B cell (primary cell): ENCODE measurements around the gene PRSS16. TPM values are rescaled to one million over a fixed set of nuclear protein-coding genes. Genes with fewer than 3 reads are reported as not detected.

Experiments
- ATAC-seq: fragments of 200-7000 bp; cut with Tn5 transposase; one replicate; pipeline ENCODE4 v1.10.0; 2021; ENCODE audit warnings: low read depth, mild to moderate bottlenecking, moderate number of reproducible peaks, moderate library complexity
- CTCF ChIA-PET: fragments of 350-600 bp; sonication (Branson Sonifier 250); formaldehyde crosslinking; loops from one replicate; lab custom pipeline; 2021; ENCODE audit warnings: antibody characterized with exemption, inconsistent platforms; lab: Charles Lee
- POLR2A ChIA-PET: fragments of 350-600 bp; sonication (Branson Sonifier 250); formaldehyde crosslinking; loops from one replicate; lab custom pipeline; 2021; ENCODE audit warnings: antibody characterized with exemption; lab: Charles Lee
- DNase-seq: peaks from one replicate; pipeline ENCODE4 v3.0.0; 2013
- H2AFZ ChIP-seq: 2 replicates; pipeline ENCODE4 v1.6.1; 2012; ENCODE audit warnings: mild to moderate bottlenecking, low read depth, low read length; ENCODE audit not compliant: insufficient read depth, poor library complexity, severe bottlenecking
- H3K27ac ChIP-seq, 2 donors: 1 replicate in 1 of 2; 2 replicates in 1 of 2; pipeline ENCODE4 v1.5.1; 2012 to 2013; ENCODE audit warnings: low read length in 2 of 2, mild to moderate bottlenecking in 2 of 2, moderate library complexity in 1 of 2
- H3K27me3 ChIP-seq, 4 experiments: fragments of 200-600 bp in 1 of 4; sonication (generic) in 1 of 4; replicated peaks in 1 of 4; 1 replicate in 2 of 4; 2 replicates in 2 of 4; pipeline versions ENCODE4 v1.6.1 to v1.7.0; 2013 to 2016; ENCODE audit warnings: low read length in 3 of 4, mild to moderate bottlenecking in 2 of 4, mixed read lengths in 1 of 4, moderate library complexity in 1 of 4; ENCODE audit not compliant: insufficient read depth in 4 of 4, control insufficient read depth in 3 of 4; ENCODE audit errors: control extremely low read depth in 1 of 4
- H3K36me3 ChIP-seq, 2 experiments: replicated peaks in 1 of 2; 1 replicate in 1 of 2; 2 replicates in 1 of 2; pipeline versions ENCODE4 v1.6.1 to v1.7.1; 2013; ENCODE audit warnings: low read length in 1 of 2; ENCODE audit not compliant: insufficient read depth in 2 of 2, control insufficient read depth in 1 of 2; ENCODE audit errors: control extremely low read depth in 1 of 2, extremely low read depth in 1 of 2
- H3K4me1 ChIP-seq, 2 donors: fragments of 200-600 bp in 1 of 2; sonication (generic) in 1 of 2; 1 replicate in 1 of 2; 2 replicates in 1 of 2; pipeline versions ENCODE4 v1.5.1 to v1.6.1; 2013 to 2017; ENCODE audit warnings: low read length in 2 of 2; ENCODE audit not compliant: control insufficient read depth in 2 of 2, insufficient read depth in 2 of 2
- H3K4me2 ChIP-seq: replicated peaks from 2 replicates; pipeline ENCODE3; 2012; ENCODE audit warnings: mild to moderate bottlenecking, low read depth, low read length; ENCODE audit not compliant: poor library complexity, severe bottlenecking
- H3K4me3 ChIP-seq, 5 experiments: fragments of 200-600 bp in 1 of 5; sonication (generic) in 1 of 5; 1 replicate in 3 of 5; 2 replicates in 2 of 5; pipeline versions ENCODE4 v1.5.1 to v1.7.0; 2011 to 2016; ENCODE audit warnings: low read length in 4 of 5, mild to moderate bottlenecking in 4 of 5, low read depth in 2 of 5, control low read depth in 1 of 5, moderate library complexity in 1 of 5; ENCODE audit not compliant: insufficient read depth in 1 of 5; ENCODE audit errors: control extremely low read depth in 1 of 5, extremely low read depth in 1 of 5
- H3K79me2 ChIP-seq: fragments of 200-600 bp; sonication (generic); one replicate; pipeline ENCODE4 v1.6.0; 2016; ENCODE audit warnings: low read length; ENCODE audit not compliant: control insufficient read depth, insufficient read depth
- H3K9ac ChIP-seq: fragments of 200-600 bp; sonication (generic); 2 replicates; pipeline ENCODE4 v1.6.1; 2017; ENCODE audit warnings: mild to moderate bottlenecking, low read length, moderate library complexity
- H3K9me3 ChIP-seq, 3 donors: one replicate each; pipeline versions ENCODE4 v1.6.1 to v1.7.1; 2013; ENCODE audit warnings: low read length in 2 of 3; ENCODE audit not compliant: control insufficient read depth in 2 of 3, insufficient read depth in 1 of 3; ENCODE audit errors: control extremely low read depth in 1 of 3
- H4K20me1 ChIP-seq: 2 replicates; pipeline ENCODE4 v1.6.0; 2012; ENCODE audit warnings: mild to moderate bottlenecking, low read length; ENCODE audit not compliant: insufficient read depth, control insufficient read depth, poor library complexity, severe bottlenecking
- H3K27ac Mint-ChIP-seq: one replicate; pipeline ENCODE4 v1.8.0; 2021; ENCODE audit warnings: mixed read lengths
- H3K27me3 Mint-ChIP-seq: one replicate; pipeline ENCODE4 v1.8.0; 2021; ENCODE audit warnings: mixed read lengths
- H3K4me1 Mint-ChIP-seq: one replicate; pipeline ENCODE4 v1.8.0; 2021; ENCODE audit warnings: mixed read lengths
- H3K4me3 Mint-ChIP-seq: one replicate; pipeline ENCODE4 v1.8.0; 2021; ENCODE audit warnings: mixed read lengths
- H3K9me3 Mint-ChIP-seq: one replicate; pipeline ENCODE4 v1.8.0; 2022; ENCODE audit warnings: mixed read lengths; ENCODE audit not compliant: insufficient read depth
- EZH2 ChIP-seq: IDR thresholded peaks from 2 replicates; pipeline ENCODE4 v1.6.1; 2012; ENCODE audit warnings: borderline replicate concordance, low read depth, mild to moderate bottlenecking, moderate library complexity, low read length; ENCODE audit not compliant: insufficient read depth, poor library complexity, severe bottlenecking
- WGBS: methylation state at CpG from one replicate; pipeline ENCODE4 v1.1.5; 2013; ENCODE audit warnings: missing lambda C conversion rate; ENCODE audit not compliant: insufficient coverage; 5-methylcytosine and 5-hydroxymethylcytosine counted together
- intact Hi-C: fragments of 100-400 bp; cut with micrococcal nuclease; formaldehyde crosslinking; loops from one replicate; pipeline ENCODE4 v1.10.0; 2022
- polyA plus RNA-seq: library from polyadenylated mRNA; depleted of rRNA; stranded (reverse); fragments of >200 nt; gene quantifications from 2 replicates; pipeline ENCODE4 v1.2.3, GENCODE V29; 2012
- total RNA-seq, 2 donors: library from RNA; stranded (reverse); fragments of 120-200 nt in 1 of 2; gene quantifications; 1 replicate in 1 of 2; 2 replicates in 1 of 2; pipeline versions ENCODE4 v1.2.3 to v1.2.4, GENCODE V29; 2013 to 2022
- TF ChIP-seq, protein P1 (sequence below): fragments of 200-600 bp; IDR thresholded peaks from one replicate; pipeline ENCODE4 v1.8.0; 2022; ENCODE audit warnings: antibody characterized with exemption, mild to moderate bottlenecking

The PRSS16 gene
- total and polyA plus RNA-seq, 2 donors (not counting 1 experiment from before 2014, with no cell fraction given): 1.3 to 2.4 TPM

DNA sequence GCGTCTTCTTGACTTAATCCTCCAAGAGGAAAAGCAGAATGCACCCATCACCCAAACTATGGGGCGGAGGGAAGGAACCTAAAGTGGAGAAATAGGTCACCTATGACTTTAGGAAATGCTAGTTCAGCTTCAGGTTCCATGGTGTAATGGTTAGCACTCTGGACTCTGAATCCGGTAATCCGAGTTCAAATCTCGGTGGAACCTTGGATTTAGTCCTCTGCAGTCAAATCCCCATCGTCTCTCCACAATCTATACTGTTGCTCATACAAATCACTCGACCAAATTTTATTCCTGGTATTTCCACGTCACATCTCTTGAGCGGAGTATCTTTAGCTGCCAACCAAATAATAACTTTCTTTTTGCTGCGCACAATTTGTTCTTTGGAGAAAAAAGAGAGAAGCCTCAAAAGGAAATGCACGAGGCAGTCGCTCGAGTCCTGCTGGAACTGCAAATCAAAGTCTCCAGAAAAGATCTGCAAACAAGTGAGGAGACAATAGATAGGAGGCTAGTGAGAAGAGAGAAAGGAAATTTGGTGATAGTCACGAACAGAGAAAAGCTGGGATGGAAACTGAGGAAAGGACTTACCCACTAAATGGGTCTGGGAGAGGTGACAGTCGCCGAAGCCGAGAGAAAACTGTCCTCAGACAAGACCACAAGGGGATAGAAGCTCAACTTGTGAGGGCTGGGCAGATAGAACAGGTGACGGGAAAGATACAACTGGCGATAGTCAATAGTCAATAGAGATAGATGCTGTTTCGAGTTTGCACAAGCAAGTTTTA, 48.0 kb downstream of the PRSS16 start:
- Mint-ChIP-seq H3K27ac (peak overlapping the region; percentile 60), H3K4me1 (no peaks in the 10 kb centered on the region), H3K27me3 (peaks cover 87% of the 10 kb centered on the region), H3K4me3 (no peak overlapping the region), H3K9me3 (peaks cover 16% of the 10 kb centered on the region)
- H3K27ac ChIP-seq: no peak overlapping the region
- ChIA-PET POLR2A (no interaction called here), CTCF (interaction anchor here (0.6 to 1.0 kb wide), 2 partner anchors 17 to 601 kb away, joined by 3 to 4 read pairs; no protein-coding TSS in a partner anchor)
- H3K4me2 ChIP-seq: no peak overlapping the region
- no peaks in the 10 kb centered on the region for H3K36me3 ChIP-seq
- no peak overlapping the region for H3K4me3 ChIP-seq
- H3K27me3 ChIP-seq: peaks cover 2 to 73% (median 72%) of the 10 kb centered on the region in 4 experiments
- H3K9ac ChIP-seq: no peak overlapping the region
- WGBS: 13% methylated on average over 13 of the region's 20 CpGs
- H2AFZ ChIP-seq: no peak overlapping the region
- no peaks in the 10 kb centered on the region for H3K4me1 ChIP-seq
- H4K20me1 ChIP-seq: no peaks in the 10 kb centered on the region
- no peaks in the 10 kb centered on the region for H3K79me2 ChIP-seq
- peaks cover 3 to 46% (median 33%) of the 10 kb centered on the region in 3 donors for H3K9me3 ChIP-seq
- TF ChIP-seq, protein P1, sequence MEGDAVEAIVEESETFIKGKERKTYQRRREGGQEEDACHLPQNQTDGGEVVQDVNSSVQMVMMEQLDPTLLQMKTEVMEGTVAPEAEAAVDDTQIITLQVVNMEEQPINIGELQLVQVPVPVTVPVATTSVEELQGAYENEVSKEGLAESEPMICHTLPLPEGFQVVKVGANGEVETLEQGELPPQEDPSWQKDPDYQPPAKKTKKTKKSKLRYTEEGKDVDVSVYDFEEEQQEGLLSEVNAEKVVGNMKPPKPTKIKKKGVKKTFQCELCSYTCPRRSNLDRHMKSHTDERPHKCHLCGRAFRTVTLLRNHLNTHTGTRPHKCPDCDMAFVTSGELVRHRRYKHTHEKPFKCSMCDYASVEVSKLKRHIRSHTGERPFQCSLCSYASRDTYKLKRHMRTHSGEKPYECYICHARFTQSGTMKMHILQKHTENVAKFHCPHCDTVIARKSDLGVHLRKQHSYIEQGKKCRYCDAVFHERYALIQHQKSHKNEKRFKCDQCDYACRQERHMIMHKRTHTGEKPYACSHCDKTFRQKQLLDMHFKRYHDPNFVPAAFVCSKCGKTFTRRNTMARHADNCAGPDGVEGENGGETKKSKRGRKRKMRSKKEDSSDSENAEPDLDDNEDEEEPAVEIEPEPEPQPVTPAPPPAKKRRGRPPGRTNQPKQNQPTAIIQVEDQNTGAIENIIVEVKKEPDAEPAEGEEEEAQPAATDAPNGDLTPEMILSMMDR: no peak
- TF ChIP-seq EZH2: no peak
- ATAC-seq (no peak), DNase-seq (no peak)
- intact Hi-C loops: loop anchor here (5.0 to 10.0 kb wide), 3 partner anchors 372 to 1489 kb away; no protein-coding TSS in a partner anchor
